Measurements from ENCODE around the gene RAP1GAP2.

The RAP1GAP2 gene

DNA sequence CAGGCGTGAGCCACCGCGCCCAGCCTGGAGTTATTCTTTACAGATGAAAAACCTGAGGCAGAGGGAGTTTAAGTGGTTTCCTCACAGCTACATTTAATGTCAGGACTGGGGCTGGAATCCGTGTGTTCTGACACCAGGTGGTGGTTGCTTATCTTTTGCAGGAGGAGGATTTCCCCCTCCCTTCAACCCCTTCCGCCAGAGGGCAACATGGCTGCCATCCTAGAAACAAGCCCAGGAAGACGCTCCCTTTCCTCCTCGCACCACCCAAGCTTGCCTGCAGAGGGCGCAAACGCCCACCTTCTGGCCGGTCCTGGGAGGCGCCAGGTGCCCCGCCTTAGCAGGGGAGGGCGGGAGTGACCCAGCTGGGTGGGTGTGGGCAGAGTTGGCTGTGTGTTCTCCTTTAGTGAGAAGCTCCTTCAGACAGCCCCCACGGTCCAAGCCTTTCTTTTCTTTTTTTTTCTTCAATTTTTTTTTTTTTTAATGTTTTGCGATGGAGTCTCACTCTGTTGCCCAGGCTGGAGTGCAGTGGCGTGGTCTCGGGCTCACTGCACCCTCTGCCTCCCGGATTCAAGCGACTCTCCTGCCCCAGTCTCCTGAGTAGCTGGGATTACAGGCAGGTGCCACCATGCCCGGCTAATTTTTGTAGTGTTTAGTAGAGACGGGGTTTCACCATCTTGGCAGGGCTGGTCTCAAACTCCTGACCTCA lies 9.9 kb upstream of the RAP1GAP2 start:
- DNase-seq, result peak; percentile 91 to 95

DNA sequence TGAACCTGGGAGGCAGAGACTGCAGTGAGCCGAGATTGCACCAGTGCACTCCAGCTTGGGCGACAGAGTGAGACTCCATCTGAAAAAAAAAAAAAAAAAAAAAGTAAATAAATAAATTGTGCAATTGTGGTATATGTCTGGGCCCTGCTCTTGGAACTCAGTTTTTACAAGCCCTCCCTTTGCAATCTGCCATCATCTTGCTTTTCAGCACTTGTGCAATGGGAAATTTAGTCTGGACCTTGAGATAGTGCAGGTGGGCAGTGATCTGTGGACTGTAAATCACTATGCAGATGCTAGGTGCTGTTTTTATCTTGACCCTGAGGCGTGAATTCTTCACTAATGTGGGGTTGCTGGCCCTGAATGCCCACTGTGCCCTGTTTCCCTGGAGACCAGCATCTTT lies 6.5 kb upstream of the RAP1GAP2 start:
- no peak for DNase-seq

DNA sequence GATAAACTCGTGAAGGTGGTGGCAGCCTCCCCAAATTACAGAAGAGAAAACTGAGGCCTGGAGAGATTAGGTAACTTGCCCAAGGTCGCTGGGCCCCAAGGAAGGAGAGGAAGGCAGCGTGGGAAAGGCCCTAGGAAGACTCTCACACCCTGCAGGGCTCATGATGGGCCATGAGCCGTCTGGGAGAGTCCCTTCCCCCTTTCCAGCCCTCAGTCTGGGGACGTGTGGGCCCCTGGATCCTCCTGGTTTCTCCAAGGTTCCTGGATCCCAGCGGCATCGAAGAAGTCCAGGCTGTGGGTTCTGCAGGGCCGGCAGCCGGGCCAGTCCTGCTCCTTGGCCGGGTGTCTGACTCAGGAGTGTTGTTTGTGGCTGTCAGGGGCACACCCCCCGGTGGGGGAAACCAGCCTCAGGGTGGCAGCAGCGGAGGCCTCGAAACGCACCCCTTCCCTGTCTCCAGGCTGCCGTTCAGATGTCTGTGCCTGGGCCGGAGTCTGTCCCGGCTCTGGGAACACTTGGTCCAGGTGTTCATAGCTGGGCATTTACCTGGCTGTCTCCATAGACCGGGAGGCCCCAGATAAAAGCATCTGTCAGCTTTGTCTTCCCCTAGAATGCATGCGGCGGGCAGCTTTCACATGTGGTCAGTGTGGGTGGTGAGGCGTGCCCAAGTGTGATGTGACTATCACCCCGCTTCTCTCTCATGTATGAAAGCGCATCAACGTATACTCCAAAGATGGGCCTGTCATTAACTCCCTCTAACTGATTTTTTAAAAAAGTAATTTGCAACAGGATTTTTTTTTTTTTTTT lies 3.7 kb upstream of the RAP1GAP2 start:
- no peak for DNase-seq

DNA sequence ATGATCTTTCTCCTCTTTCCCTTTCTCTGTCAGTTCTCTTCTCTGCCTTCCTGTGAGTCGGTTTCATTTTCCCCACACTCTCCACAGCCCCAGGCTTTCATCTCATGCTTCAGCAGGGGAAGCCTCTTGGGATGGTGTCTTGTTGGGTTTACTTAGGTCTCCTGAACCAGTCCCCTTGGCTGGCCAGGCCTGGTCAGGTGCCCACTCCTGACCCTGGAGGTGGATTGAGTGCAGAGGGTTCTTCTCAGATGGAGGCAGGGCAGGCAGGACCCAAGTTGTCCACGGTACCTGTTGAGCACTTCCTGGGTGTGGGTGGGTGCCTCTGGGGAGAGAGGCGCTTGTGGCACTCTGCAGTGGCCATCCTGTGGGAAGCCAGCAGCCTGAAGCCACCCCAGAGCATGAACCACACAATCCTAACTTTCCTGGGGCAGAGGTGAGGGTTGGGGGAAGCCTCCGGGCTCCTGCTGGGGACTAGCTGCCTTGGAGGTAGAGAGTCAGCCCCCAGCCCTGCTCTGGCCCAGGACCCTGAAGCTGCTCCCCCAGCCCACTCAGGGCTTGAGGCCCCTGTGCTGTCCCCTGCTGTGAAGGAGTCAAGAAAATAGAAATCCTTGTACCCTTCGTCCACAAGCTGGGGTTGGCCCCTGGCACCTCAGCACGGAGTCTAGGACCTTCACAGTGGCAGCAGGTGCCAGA lies 2.0 kb upstream of the RAP1GAP2 start:
- DNase-seq, result no peak

DNA sequence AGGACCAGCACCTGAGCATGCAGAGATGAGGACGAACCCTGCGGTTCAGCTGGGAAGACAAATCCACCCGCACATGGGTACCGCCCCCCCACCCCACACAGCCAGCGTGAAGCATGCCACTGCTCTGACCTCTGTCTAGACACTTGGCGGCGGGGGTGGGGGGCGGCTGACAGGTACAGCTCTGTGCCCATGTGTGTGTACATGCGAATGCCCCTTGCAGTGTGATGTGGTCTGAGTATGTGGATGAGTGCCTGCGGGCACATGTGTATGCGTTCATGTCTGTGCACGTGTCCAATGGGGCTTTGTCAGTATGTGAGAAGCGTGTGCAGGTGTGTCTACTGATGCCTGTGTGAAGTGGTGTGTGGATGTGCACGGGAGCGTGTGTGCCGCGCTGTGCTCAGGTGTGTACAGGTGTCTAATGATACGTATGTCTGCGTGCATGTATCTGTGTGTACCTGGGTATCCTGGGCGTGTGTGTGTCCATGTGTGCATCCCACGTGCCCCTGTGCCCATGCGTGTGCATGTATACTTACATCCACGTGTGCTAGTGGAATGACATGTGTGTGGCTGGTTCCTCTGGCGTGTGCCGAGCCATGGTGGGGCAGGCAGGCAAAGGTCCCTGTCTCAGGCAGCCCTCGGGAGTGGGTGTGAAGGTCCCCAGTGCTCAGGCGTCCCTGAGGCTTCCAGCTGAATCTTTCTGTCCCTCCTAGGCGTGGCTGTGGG lies 636 bp upstream of the RAP1GAP2 start:
- no peak for DNase-seq

DNA sequence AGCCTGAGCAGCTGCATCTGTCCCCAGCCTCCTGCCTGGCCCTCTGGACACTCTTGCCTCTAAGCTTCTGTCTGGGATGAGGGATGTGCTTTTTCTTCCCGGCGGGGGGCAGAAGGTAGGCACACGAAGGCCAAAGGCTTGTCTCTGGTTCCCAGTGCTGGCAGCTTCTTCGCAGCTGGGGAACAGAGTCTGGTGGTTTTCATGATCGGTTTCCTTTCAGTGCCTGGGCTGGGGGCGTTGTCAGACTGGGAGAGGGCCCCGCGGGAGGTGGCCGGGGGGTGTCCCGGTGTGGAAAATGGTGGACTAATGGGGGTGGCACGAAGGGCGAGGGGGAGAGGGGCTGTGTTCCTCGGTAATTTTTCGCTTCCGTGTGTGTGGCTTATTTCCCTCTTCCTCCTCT lies 988 bp downstream of the RAP1GAP2 start:
- no peak for DNase-seq

DNA sequence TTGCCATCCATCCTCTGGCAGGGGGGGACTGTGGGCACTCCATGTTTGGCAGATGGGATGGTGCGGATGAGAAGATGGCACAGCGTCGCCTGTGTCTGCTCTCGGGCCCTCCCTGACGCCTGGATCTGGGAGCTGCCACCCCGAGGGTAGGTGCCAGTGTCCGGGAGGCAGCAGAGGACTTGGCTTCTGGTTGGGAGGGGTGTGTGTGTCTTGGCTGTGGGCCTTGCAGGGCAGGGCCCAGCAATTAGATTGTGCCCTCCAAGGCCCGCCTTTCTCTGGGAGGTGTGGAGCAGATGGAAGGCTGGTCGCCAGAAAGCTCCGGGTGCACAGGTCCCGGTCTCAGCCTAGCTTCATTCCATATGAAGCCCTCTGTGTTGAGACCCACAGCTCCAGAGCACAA lies 1.4 kb downstream of the RAP1GAP2 start:
- peak; percentile 39 to 58 for DNase-seq

DNA sequence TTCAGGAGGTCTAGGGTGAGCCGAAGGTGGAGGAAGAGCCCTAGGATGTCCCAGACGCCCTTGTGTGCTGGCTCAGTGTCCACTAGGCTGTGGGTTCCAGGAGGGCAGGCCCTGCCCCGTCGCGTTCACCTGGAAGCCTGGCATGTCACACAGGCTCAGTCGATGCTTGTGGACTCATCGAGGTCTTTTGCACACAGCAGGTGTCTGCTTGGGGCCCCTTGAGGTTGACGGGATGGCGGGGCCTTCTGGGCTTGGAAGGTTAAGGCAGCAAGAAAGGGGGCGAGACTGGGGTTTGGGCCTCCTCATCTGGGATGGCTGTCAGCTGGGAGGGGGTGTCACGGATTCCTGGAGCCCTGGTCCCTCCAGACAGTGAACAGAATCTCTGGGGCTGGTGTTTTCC lies 1.9 kb downstream of the RAP1GAP2 start:
- no peak for DNase-seq

DNA sequence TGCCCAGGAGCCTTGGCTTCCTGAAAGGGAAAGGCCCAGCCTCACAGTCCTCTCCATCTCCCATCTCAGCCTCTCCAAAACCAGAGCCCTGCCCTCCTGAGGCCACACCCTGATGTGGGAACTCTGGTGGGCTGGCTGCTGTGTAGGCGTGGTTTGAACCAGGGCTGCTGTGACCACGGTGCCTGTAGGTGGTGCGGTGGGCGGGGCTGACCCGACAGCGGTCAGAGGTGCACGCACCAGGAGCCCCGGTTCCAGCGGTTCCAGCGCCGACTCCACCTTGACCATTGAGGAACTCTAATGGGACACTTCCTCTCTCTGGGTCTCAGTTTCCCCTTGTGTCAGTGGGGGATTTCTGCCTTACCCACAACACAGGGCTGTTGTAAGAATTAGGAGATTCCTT lies 2.4 kb downstream of the RAP1GAP2 start:
- no peak for DNase-seq

DNA sequence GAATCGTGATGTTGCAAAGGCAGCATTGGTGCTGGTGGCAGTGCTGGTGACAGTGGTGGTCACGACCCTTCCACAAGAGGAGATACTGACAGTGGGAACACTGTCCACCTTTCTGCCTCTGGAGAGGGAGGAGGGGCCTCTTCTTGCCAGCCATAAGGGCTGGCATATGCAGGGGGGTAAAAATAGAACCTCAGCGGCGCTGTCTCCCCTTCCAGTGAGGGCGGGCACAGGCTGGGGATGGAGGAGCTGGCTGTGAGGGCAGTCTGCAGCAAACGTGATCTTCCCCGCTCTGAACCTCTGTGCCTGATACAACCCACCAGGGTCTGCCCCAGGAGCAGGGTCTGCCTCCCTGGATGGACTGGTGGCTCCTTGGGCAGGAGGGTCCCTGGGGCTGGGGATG lies 3.4 kb downstream of the RAP1GAP2 start:
- DNase-seq, result no peak

DNA sequence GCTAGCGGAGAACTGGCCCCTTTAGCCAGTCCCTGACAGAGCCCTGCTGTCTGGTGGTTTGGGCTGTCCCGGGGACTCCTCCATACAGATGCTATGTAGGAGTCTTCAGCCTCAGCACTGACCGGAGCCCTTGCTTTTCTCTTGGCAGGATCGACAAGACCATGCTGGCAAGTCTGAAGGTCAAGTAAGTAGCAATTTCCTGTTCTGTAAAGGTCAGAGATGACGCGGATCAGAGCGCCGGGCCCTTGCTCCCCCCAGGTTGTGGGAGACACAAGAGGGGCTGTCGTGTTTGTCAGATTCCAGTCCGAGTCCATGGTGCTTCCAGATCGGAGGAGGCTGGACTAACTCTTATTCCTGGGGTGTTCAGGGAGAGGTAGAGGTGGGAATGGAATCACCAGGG lies 4.1 kb downstream of the RAP1GAP2 start:
- peak; percentile 21 to 65 for DNase-seq

DNA sequence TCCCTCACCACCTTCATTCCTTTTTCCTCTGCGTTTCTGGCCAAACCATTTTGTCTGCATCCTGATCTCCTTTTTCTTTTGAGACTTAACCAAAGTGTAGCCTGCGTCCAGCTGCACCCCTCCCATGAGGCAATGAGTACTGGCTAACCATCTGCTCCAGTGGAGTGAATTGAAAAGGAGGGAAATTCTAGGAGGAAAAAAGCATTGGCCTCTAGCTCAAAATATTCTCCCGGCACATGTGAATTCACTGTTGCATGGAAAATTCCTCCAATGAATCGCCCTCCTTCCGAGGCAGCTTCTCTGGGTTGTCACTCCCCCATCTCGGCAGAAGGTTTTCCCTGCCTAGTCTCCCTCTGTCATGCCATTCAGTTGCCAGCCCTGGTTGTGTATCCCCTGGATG lies 5.6 kb downstream of the RAP1GAP2 start:
- no peak for DNase-seq

DNA sequence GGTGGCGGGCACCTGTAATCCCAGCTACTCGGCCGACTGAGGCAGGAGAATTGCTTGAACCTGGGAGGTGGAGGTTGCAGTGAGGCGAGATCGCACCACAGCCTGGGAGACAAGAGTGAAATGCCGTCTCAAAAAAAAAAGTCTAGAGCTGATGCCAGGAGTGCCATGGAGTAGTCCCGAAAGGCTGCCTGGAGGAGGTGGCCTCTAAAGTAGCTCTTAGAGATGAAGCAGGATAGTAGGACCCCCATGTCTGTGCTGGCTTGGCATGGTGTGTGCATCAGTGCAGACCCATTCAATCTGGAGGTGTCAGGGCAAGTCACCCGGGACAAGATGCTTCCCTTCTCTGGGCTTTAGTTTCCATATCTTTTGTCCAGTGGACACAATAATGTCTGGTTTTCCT lies 6.3 kb downstream of the RAP1GAP2 start:
- DNase-seq, result no peak

DNA sequence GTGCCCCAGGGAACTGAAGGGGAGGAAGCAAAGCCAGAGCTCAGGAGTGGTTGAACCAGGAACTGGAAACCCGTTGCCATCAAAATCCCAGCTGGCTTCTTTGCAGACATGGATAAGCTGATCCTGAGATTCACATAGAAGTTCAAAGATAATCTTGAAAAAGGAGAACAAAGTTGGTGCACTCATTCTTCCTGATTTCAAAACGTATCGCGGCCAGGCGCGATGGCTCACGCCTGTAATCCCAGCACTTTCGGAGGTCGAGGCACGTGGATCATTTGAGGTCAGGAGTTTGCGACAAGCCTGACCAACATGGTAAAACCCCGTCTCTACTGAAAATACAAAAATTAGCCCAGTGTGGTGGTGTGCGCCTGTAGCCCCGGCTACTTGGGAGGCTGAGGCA lies 7.1 kb downstream of the RAP1GAP2 start:
- DNase-seq, result no peak

DNA sequence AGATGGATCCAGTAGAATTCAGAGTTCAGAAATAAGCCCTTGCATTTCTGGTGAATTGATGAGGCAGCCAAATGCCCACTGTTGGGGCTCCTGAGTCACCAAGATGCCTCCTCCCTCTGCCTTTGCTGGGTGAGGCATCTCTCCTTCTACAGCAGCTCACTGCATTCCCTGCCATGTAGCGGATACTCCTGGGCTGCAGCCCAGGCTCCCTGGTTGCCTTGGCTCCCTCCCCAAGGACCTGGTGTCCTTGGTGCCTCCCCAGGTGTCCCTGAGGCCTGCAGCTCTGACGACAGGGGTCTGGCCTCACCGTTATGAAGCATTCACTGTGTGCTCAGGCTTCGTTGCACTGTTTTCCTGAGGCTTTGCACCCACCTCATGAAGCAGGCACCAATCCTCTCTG lies 7.7 kb downstream of the RAP1GAP2 start:
- no peak for DNase-seq

DNA sequence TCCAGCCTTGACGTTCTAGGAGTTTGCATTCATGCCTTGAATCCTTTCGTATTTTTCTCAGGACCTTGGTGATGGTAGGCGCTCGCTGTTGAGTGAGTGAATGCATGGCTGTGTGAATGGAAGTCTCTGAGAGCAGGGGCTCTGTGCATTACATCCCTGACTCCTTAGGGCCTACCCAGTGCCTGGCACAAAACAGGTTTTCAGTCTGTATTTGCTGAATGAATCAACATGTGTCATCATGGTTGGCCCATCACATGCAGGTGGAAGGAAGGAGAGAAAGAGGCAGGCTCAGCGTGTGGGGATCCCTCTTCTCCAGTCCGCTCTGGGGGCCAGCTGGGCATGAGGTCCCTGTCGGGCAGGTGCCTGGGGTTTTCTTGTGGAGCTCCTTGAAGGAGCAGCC lies 8.7 kb downstream of the RAP1GAP2 start:
- no peak for DNase-seq

DNA sequence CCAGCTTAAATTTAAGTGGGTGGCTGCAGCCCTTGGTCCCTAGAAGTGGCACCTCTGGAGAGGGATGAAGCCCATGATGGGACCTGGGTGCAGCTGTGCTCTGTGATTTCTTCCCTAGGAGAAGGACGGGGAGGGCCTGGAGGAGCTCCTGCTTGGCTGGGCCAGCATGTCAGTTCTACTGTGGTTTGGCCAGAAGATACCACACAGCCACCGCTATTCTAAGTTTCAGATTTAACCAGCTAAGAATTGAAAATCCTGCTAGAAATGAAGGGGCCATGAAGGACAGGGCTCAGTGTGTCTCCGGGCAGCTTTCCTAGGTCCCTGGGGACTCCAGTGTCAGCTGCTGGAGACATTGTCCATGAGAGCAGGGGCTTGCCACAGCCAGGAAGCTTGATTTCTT lies 9.7 kb downstream of the RAP1GAP2 start:
- no peak for DNase-seq

DNA sequence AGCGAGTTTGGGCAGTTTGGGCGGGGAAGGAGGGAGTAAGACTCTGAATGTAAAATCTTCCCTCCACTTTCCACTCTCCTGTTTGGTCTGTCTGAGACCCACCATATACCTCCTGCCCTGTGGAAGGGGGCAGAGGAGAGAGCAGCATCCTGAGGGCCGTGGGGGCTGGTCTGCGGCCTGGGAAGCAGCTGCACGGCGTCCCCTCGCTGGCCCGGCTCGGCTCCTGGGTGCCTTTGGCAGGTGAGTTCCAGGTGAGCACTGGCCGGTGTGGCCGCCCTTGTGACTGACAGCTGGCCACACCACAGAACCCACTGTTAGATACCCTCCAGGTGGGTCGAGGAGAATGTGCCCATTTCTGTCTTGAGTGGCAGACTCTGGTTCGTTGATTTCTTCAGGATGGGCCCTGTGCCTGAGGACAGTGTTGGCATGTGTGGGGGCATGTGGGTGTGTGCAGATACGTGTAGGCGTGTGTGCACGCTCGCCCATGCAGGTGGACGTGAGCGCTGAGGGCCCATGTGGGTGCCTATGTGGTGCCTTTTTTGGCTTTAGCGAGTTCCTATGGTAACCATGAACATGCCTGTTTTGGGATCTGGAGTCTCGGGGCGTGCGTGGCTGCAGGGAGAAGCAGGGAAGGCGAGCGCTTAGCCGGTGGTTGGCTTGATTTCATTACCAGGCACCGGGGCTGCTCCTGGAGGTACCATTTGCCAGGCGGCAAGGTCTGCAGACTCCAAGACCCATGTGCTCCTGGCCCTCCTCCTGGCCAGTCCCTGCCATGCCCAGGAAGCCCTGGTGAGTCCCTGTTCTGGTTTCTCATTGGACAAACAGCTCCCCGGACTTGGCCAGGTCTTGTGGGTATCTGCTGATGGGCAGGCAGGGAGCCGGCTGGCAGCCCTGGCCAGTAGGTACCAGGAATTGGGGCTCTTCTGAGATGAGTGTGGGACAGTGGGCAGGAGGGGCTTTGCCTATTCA lies 12.4 kb downstream of the RAP1GAP2 start:
- DNase-seq, result no peak

DNA sequence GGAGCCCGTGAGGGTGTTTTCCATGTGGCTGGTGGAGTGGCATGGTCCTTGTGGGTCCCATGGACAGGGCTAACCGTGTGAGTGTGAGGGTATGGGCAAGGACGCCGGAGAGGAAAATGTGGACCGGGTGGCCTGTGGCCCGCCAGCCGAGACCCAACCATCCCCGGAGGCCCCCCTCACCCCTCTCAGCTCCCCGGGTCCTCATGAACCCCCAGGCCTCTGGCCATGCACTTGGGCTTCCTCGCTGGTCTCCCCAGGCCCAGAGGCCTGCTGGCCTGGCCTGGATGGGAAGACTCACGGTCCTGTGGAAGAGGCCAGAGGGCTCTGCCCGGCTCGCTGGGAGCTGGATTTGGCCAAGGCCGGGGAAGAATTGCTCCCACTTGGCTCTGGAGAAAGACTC lies 13.1 kb downstream of the RAP1GAP2 start:
- DNase-seq, result no peak

DNA sequence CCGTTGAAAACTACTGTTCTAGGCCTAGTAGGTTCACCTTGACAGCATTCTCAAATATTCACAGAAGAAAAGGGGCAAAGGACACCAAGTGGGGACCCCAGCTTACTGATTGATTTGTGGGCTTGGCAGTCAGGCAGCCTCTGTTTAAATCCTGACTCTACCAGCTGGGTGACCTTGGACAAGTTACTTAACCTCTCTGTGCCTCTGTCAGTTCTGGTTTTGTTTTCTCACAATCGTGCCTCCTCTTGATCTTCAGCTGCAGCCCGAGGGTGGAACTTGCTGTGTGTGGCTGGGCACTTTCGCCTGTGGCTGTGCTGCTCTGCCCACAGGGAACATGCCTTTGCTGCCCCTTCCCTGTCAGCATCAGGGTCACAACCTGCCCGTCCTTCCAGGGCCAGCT lies 17.8 kb downstream of the RAP1GAP2 start:
- no peak for DNase-seq

DNA sequence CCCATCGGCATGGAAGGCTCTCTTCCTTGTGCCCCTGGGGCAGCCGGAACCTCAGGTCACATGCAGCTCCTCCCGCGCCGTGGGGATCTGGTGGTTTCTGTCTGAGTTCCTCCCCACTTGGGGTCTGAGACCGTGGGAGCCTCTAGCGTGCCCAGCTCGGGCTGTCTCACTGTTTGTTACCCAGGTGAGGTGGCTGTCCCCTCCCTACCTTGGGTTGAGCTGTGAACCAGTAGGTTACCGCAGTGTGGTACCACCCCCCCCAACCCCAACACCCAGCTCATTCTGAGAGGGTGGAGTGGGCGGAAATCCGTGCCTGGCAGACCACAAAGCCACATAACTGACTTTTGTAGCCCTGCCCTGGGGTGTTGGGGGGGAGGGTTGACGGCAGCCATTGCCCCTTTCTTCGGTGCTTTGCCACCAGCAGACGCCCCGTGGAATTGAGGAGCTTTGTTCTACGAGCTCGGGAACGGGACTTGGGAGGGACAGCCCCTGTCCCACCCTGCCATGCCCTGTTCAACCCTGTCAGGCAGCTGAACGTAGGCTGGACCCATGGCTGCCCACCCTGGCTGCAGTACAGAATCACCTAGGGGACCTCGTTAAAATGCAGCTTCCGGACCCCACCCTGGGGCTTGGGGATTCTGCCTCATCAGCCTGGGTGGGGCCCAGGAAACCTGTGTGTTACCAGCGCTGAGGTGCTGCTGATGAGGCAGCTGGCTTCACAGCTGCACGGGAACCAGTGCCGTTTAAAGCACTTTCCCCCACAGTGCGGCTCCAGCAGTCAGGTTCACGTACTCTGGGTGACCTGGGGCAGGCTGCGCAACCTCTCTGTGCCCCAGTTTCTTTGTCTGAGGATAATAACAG lies 18.5 kb downstream of the RAP1GAP2 start:
- DNase-seq, result no peak

Data from SHP77 (cell line).